NCI-H748 (cell line): ENCODE data around the gene MBNL2.

Source experiments
- DNase-seq: peaks from one replicate; lab custom pipeline; 2025; ENCODE audit not compliant: unreplicated experiment; lab: John Stamatoyannopoulos, UW

MBNL2 gene

DNA sequence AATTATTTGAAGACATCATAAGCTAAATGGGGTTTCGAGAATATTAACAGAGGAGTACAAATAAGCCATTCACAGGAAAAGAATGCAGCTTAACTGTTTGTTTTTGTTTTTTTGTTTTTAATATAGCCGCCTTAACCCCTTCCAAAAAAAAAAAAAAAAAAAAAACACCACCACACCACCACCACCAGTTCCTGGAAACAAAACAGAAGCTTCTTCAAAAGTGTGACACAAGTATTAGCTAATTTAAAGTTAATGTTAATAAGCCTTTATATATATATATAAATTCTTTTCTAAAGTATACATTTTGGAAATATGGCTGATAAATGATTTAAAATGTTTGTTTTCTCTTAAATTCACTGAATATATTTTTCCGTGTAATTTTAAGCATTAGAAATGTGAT lies 213.2 kb downstream of the MBNL2 start:
- no peak for DNase-seq

DNA sequence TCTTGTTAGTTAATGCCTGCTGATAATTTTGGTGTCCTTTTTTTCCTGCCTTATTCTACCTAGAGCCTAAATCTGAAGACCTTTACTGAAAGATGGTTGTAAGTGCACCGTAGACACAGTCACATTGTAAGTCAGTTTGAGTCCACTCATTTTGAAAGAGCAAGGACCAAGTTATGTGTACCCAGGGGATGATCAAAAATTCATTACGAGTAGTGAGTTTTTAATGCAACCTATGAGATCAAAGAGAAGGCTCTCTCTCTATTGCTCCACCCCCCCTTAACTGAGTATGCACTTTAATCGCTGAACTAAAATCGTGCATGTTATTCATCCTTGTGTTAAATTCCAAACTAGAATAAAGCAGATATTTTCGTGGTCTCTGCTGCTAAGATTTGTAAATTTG lies 213.7 kb downstream of the MBNL2 start:
- peak; percentile 37 for DNase-seq

DNA sequence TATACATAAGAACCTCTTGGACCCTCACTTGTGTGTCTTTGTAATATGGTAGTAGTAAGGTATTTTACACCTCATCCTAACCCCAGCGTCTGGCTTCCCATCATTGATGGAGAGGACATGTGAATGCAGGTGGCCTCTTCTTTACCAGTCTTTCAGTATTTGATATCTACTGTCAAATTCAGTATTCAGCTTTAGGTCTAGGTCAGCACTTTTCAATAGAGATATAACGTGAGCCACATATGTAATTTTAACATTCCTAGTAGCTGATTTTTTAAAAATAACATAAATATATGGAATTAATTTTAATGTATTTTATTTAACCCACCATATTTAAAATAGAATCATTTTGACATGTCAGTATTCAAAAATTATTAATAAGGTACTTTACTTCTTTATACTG lies 214.7 kb downstream of the MBNL2 start:
- no peak for DNase-seq

DNA sequence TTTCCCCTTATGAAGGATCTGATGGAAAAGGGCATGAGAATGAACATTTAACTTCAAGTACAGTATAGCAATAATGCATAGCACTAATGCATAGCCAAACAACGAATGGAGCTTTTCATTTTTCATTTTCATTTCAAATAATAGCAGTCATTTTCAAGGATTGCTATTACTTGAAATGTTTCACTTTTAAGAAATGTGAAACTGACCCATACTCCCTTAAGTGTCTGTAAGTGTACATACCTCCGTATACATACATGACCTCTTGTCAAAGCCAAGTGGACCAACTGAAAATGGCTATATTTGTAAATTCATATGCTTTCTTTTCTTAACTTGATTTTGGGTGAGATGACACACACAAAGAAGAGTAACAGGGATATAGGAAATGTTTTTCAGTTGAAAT lies 215.6 kb downstream of the MBNL2 start:
- no peak for DNase-seq

DNA sequence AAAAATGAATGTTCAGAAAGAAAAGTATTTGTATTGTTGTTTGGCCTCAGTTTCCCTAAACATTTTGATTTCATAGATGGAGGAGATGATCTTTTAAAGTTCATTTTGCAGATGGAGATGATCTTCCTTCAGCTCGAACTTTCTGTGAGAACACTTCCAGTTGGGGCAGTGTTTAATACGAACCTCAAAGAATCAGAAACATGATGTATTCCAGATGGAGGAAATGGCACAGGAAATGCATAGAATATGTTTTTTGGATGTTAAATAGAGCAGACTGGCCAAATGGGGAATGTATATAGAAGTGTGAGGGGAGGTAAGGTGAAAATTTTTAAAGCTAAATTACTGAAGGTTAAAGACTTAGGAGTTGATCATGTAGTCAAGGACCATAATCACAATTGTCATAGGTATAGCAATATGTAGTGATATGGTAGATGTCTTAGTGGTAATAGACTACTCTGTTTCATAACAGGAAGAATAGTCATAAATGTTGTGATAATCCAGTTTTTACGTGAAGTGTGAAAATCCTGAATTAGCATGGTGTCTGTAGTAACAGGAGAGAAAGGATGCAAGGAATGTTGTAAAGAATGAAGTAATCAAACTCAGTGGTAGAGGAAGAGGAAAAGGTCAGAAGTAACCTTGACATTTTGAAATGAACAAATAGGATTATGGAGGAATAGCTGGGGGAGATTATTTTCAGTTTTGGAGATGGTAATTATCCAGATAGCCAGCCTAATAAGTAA lies 216.9 kb downstream of the MBNL2 start:
- no peak for DNase-seq

DNA sequence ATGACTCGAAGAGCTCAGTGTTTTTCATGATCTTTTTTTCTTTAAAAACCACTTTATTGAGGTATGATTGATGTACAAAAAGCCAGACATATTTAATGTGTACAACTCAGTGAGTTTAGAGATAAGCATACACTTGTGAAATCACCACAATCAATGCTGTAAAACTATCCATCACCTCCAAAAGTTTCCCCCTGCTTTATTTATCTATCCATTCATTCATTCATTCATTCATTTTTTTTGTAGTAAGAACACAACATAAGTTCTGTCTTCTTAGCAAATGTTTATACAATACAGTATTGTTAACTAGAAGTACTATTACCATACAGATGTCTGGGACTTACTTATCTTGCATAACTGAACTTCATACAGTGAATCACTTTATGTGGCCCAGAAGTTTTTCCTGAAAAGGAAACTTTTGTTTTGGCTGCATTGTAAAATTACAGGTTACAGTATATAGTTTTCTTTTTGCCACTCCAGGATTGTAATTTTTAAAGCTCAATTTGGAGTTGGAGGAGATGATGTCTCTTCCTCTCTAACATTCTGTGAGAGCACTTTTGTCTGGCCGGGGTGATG lies 218.6 kb downstream of the MBNL2 start:
- DNase-seq: no peak

DNA sequence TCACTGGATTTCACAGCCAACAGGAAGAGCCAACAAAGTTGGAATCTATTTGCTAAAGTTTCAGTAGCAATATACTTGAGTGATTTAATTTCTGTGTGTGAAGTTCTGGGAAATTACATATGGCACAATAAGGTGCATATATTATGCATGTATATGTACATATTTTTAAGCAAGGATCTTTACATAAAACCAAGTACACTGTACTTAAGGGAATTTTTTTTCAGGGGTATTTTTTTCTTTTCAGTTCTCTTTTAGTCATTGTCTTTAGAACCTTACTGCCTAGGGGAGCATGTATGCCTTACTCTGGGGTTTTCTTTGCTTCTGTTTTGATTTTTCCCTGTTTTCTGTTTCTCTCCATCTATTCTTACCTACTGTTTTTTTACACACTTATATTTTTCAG lies 219.2 kb downstream of the MBNL2 start:
- no peak for DNase-seq
